ENCODE measurements around the gene SH3BP2. TPM values are rescaled to one million over a fixed set of nuclear protein-coding genes. Genes with fewer than 3 reads are reported as not detected.

The SH3BP2 gene
- total RNA-seq, 3 donors from 2014 or later, result 40.5 to 74.8 (median 59.3) TPM

DNA sequence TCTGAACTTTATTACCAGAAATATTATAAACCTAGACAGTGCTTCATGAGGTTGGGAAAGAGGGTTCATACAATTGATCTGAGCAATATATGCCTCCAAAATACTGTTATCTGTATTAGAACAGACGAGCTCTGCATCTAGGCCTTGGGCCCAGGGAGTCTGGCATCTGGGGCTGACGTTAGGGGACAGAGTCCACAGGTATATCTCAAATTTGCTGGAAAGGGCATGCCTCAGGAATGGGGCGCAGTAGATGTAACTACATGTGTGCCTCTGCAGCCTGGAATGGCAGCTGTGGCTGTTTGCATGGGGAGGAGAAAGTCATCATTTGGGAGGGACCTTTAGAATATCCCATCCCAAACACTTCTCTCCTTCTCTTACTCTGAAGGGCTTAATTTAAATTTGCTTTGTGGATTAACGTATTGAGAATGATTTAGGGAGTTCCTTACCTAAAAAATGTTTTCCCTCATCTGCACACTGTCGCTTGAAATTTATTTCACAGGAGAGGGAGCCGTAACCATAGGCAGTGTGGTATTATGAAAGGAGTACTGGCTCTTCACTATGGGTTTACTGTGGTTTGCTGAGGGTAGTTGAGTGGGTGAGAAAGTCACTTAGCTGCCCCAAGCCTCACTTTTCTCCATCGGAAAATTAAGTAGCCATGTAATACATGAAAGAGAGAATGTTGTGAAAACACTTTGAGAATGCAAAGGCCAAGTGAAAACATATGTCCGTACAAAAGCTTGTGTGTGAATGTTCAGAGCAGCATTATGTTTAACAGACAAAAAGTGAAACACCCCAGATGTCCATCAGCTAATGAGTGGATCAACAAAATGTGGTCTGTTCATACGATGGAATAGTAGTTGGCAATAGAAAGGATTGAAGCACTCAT, 56.6 kb downstream of the SH3BP2 start:
- no peak for TF ChIP-seq POLR2A (IDR thresholded peaks at IDR 0.05)
- TF ChIP-seq POLR2AphosphoS5 (IDR thresholded peaks at IDR 0.05), result no peak
- TF ChIP-seq, protein P1, sequence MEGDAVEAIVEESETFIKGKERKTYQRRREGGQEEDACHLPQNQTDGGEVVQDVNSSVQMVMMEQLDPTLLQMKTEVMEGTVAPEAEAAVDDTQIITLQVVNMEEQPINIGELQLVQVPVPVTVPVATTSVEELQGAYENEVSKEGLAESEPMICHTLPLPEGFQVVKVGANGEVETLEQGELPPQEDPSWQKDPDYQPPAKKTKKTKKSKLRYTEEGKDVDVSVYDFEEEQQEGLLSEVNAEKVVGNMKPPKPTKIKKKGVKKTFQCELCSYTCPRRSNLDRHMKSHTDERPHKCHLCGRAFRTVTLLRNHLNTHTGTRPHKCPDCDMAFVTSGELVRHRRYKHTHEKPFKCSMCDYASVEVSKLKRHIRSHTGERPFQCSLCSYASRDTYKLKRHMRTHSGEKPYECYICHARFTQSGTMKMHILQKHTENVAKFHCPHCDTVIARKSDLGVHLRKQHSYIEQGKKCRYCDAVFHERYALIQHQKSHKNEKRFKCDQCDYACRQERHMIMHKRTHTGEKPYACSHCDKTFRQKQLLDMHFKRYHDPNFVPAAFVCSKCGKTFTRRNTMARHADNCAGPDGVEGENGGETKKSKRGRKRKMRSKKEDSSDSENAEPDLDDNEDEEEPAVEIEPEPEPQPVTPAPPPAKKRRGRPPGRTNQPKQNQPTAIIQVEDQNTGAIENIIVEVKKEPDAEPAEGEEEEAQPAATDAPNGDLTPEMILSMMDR (IDR thresholded peaks at IDR 0.05), result no peak
- intact Hi-C loops (cut with DNase I; ENCODE audit: low total_unique reads), result no loop called here
- H3K27me3 ChIP-seq, result no peaks in the 10 kb centered on the region
- no peaks in the 10 kb centered on the region for H3K9me3 ChIP-seq
- H3K4me3 ChIP-seq, result no peak overlapping the region
- DNase-seq (ENCODE audit: low spot score in 2 of 2), result no peak
- peaks cover 0 to 5% of the 10 kb centered on the region in 2 donors for H3K4me1 ChIP-seq
- H3K36me3 ChIP-seq, result no peaks in the 10 kb centered on the region
- no peak overlapping the region for H3K27ac ChIP-seq

DNA sequence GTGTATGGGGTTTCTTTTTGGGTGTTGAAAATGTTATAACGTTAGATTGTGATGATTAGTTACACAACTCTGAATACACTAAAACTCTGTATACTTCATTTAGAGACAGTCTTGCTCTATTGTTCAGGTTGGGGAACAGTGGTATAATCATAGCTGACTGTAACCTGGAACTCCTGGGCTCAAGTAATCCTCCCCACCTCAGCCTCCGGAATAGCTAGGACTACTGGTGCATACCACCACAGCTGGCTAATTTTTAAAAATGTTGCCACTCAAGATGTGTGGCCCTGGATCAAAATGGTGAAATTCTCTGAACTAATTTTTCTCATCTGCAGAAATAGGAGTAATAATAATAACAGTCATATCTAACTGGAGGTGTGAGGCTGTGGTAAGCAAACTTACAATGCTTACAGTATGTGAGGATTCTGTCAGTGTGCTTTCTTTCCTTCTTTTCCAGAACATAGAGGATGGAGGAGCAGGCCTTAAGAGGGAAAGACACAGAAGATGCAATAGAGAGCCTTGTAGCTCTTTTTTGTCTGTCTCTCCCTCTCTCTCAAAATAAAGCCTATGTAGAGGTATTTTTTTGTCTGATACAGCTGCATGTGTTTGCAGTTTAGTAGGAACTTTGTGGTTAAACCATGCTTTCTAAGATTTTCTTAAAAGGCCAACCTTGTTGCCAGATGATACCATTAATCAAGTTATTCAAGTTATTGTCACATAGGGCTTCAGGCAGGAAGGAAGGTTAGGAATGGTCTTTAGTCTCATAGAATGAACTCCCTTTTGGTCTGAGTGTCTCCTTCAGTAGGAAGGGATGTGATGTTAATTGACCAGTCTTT, 58.3 kb downstream of the SH3BP2 start:
- H3K36me3 ChIP-seq, result no peaks in the 10 kb centered on the region
- intact Hi-C loops (cut with DNase I; ENCODE audit: low total_unique reads), result no loop called here
- DNase-seq (ENCODE audit: low spot score in 2 of 2), result no peak
- TF ChIP-seq, protein P1 (IDR thresholded peaks at IDR 0.05), result no peak
- TF ChIP-seq POLR2A (IDR thresholded peaks at IDR 0.05), result no peak
- TF ChIP-seq POLR2AphosphoS5 (IDR thresholded peaks at IDR 0.05), result no peak
- no peak overlapping the region for H3K4me3 ChIP-seq
- no peaks in the 10 kb centered on the region for H3K9me3 ChIP-seq
- H3K27me3 ChIP-seq, result no peaks in the 10 kb centered on the region
- H3K27ac ChIP-seq, result no peak overlapping the region
- peaks cover 0 to 5% of the 10 kb centered on the region in 2 donors for H3K4me1 ChIP-seq

DNA sequence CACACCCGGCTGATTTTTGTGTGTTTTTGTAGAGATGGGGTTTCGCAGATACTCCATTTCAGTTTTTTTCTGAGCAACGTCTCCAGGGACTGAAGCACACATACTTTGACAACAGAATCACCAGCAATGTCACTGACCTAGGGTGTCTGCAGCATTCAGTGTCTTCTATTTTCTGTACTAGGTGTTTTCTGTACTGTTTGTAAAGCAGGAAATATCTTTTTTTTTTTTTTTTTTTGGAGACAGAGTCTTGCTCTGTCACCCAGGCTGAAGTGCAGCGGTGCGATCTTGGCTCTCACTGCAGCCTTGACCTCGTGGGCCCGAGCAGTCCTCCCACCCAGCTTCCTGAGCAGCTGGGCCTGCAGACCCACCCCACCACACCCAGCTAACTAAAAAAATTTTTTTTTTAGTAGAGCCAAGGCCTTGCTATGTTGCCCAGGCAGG, 59.6 kb downstream of the SH3BP2 start:
- intact Hi-C loops (cut with DNase I; ENCODE audit: low total_unique reads), result no loop called here
- H3K36me3 ChIP-seq, result no peaks in the 10 kb centered on the region
- TF ChIP-seq, protein P1 (IDR thresholded peaks at IDR 0.05), result no peak
- no peak for TF ChIP-seq POLR2AphosphoS5 (IDR thresholded peaks at IDR 0.05)
- TF ChIP-seq POLR2A (IDR thresholded peaks at IDR 0.05), result no peak
- H3K4me1 ChIP-seq, result peaks cover 0 to 5% of the 10 kb centered on the region in 2 donors
- no peak overlapping the region for H3K27ac ChIP-seq
- H3K27me3 ChIP-seq, result no peaks in the 10 kb centered on the region
- no peak overlapping the region for H3K4me3 ChIP-seq
- no peak for DNase-seq (ENCODE audit: low spot score in 2 of 2)
- H3K9me3 ChIP-seq, result no peaks in the 10 kb centered on the region

DNA sequence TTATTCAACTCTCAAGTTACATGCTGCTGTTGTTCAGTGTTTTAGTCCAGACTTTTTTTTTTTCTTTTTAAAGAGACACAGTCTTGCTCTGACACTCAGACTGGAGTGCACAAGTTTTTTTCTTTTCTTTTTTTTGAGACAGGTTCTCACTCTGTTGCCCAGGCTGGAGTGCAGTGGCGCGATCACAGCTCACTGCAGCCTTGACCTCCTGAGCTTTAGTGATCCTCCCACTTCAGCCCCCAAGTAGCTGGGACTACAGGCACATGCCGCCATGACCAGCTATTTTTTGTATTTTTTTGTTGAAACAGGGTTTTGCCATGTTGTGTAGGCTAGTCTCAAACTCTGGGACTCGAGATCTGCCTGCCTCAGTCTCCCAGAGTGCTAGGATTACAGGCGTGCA, 62.7 kb downstream of the SH3BP2 start:
- no peak for DNase-seq (ENCODE audit: low spot score in 2 of 2)
- H3K4me1 ChIP-seq, result peaks cover 0 to 5% of the 10 kb centered on the region in 2 donors
- no peaks in the 10 kb centered on the region for H3K9me3 ChIP-seq
- H3K27me3 ChIP-seq, result no peaks in the 10 kb centered on the region
- no peak for TF ChIP-seq POLR2A (IDR thresholded peaks at IDR 0.05)
- TF ChIP-seq POLR2AphosphoS5 (IDR thresholded peaks at IDR 0.05), result no peak
- TF ChIP-seq, protein P1 (IDR thresholded peaks at IDR 0.05), result no peak
- no peak overlapping the region for H3K4me3 ChIP-seq
- no peak overlapping the region for H3K27ac ChIP-seq
- no peaks in the 10 kb centered on the region for H3K36me3 ChIP-seq
- intact Hi-C loops (cut with DNase I; ENCODE audit: low total_unique reads), result no loop called here
